Sigmoid colon (tissue), 7 donors: ENCODE results near the gene DNAJC5. TPM values are rescaled to one million over a fixed set of nuclear protein-coding genes. Genes with fewer than 3 reads are reported as not detected.
"Not testable (repeated sequence)": the region's sequence is repeated elsewhere in the genome, so short reads cannot be mapped to it uniquely, and the experiment has no call there.

Experiments
- DNase-seq: peaks from one replicate; pipeline ENCODE4 v3.0.0-alpha.2; 2019
- H3K27ac ChIP-seq, 4 donors: fragments of 200-600 bp; sonication (generic); one replicate each; pipeline ENCODE4 v1.5.1; 2016 to 2019; ENCODE audit warnings: mild to moderate bottlenecking in 1 of 4
- H3K27me3 ChIP-seq, 3 donors: fragments of 200-600 bp; sonication (generic); one replicate each; pipeline ENCODE4 v1.5.1; 2019; ENCODE audit warnings: mild to moderate bottlenecking in 1 of 3
- H3K36me3 ChIP-seq, 4 donors: fragments of 200-600 bp; sonication (generic); one replicate each; pipeline ENCODE4 v1.5.1; 2016 to 2019
- H3K4me1 ChIP-seq, 4 donors: fragments of 200-600 bp; sonication (generic); one replicate each; pipeline ENCODE4 v1.5.1; 2017 to 2019
- H3K4me3 ChIP-seq, 4 donors: fragments of 200-600 bp; sonication (generic); one replicate each; pipeline ENCODE4 v1.5.1; 2017 to 2019; ENCODE audit warnings: mild to moderate bottlenecking in 2 of 4, moderate library complexity in 1 of 4
- H3K9me3 ChIP-seq, 4 donors: fragments of 200-600 bp in 3 of 4; sonication (generic) in 3 of 4; one replicate each; pipeline versions ENCODE4 v1.5.1 to v1.6.1; 2013 to 2019
- EP300 ChIP-seq, 4 donors: sonication (generic); formaldehyde crosslinking; IDR thresholded peaks; one replicate each; pipeline ENCODE4 v1.6.1; 2017; ENCODE audit warnings: antibody characterized with exemption in 4 of 4
- POLR2A ChIP-seq, 2 donors: fragments of 450-650 bp; IDR thresholded peaks; one replicate each; pipeline ENCODE4 v1.6.1; 2016; ENCODE audit warnings: antibody characterized with exemption in 2 of 2, mild to moderate bottlenecking in 2 of 2, moderate library complexity in 2 of 2
- POLR2AphosphoS5 ChIP-seq, 4 donors: sonication (generic); formaldehyde crosslinking; IDR thresholded peaks; one replicate each; pipeline ENCODE4 v1.6.1; 2017; ENCODE audit warnings: antibody characterized with exemption in 4 of 4
- WGBS, 2 donors: extraction: QIAGEN DNeasy Blood & Tissue Kit; methylation state at CpG; one replicate each; pipeline ENCODE4 v1.1.7; 2013; 5-methylcytosine and 5-hydroxymethylcytosine counted together
- intact Hi-C: fragments of 100-400 bp; cut with DNase I; formaldehyde crosslinking; loops from one replicate; pipeline ENCODE4 v1.15.1; 2023
- polyA plus RNA-seq, 3 donors: library from polyadenylated mRNA; stranded (reverse); fragments of 200-250 nt; gene quantifications; one replicate each; pipeline ENCODE4 v1.2.3, GENCODE V29; 2013
- total RNA-seq, 4 donors: library from RNA; depleted of rRNA; stranded (reverse); fragments of >200 nt; gene quantifications; one replicate each; pipeline ENCODE4 v1.1.0, GENCODE V29; 2016
- TF ChIP-seq, protein P1 (sequence below), 4 experiments: fragments of 450-650 bp in 3 of 4; fragments of 200-600 bp in 1 of 4; IDR thresholded peaks; one replicate each; pipeline ENCODE4 v1.5.1; 2016 to 2019; ENCODE audit warnings: antibody characterized with exemption in 4 of 4, mild to moderate bottlenecking in 3 of 4, moderate library complexity in 2 of 4
- donor health status: healthy with polysubstance abuse.
- donor health status: Bipolar disorder and iron deficiency.
- donor health status: healthy.

DNAJC5 gene
- total and polyA plus RNA-seq, 7 donors = 21.6 to 62.8 (median 31.4) TPM

DNA sequence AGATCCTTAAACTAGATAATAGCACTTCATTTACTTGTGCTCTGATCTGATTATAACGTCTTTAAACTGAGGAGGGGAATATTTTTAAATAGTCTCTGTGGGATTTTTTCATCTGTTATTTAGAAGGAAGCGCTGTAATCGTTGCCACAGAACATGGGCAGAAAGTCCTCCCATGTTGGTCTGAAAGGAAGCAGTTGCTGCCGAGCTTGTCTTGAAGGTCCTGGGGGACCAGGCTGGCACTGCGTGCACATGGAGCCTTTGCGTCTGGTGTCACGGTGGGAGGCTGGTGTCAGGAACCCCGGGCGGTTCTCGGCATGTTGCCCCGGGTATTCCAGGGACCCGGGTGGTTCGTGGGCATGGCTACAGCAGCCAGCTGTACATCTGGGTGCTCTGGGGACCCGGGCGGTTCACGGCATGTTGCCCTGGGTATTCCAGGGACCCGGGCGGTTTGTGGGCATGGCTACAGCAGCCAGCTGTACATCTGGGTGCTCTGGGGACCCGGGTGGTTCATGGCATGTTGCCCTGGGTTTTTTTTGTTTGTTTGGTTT is 18.4 kb upstream of the DNAJC5 start:
- Histone ChIP-seq H3K9me3 (no peaks in the 10 kb centered on the region), H3K27me3 (no peaks in the 10 kb centered on the region), H3K4me3 (no peak overlapping the region), H3K4me1 (no peaks in the 10 kb centered on the region), H3K27ac (no peak overlapping the region), H3K36me3 (peaks cover 19 to 86% (median 43%) of the 10 kb centered on the region in 4 donors)
- DNase-seq = no peak
- no peak for TF ChIP-seq POLR2A (IDR thresholded peaks at IDR 0.05)
- no peak for TF ChIP-seq EP300 (IDR thresholded peaks at IDR 0.05)
- TF ChIP-seq, protein P1, sequence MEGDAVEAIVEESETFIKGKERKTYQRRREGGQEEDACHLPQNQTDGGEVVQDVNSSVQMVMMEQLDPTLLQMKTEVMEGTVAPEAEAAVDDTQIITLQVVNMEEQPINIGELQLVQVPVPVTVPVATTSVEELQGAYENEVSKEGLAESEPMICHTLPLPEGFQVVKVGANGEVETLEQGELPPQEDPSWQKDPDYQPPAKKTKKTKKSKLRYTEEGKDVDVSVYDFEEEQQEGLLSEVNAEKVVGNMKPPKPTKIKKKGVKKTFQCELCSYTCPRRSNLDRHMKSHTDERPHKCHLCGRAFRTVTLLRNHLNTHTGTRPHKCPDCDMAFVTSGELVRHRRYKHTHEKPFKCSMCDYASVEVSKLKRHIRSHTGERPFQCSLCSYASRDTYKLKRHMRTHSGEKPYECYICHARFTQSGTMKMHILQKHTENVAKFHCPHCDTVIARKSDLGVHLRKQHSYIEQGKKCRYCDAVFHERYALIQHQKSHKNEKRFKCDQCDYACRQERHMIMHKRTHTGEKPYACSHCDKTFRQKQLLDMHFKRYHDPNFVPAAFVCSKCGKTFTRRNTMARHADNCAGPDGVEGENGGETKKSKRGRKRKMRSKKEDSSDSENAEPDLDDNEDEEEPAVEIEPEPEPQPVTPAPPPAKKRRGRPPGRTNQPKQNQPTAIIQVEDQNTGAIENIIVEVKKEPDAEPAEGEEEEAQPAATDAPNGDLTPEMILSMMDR (IDR thresholded peaks at IDR 0.05) = no peak
- TF ChIP-seq POLR2AphosphoS5 (IDR thresholded peaks at IDR 0.05) = no peak
- WGBS, 2 donors = 90 to 93% methylated on average over 19 of the region's 19 CpGs
- intact Hi-C loops = no loop called here

DNA sequence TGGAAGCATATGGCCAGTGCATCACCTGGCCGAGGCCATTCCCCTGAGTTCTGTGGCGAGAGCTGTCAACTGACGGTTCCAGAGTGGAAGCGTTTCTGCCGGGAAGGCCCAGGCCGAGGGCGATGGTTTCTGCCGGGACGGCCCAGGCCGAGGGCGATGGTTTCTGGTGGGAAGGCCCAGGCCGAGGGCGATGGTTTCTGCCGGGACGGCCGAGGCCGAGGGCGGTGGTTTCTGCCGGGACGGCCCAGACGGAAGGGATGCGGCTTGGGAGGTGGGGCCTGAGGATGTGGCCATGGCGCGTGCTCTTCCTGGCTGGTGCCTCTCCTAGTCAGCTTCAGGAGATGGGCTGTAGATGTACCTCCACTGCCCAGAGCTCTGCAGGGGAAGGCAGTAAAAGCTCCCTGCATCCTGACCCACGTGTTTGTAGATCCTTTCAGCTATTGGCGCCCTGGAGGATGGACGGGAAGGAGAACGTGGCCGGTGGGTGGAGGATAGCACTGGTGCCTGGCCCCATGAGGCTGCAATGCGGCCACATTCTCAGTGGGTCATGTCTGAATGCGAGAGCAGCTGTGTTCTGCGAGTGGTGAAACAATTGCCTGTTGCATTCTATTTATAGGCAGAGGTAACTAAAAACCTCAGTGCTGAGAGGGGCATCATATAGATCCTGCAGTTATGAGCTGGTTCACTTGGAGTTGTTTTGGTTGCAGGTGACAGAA is 17.0 kb upstream of the DNAJC5 start:
- intact Hi-C loops = no loop called here
- no peak for TF ChIP-seq EP300 (IDR thresholded peaks at IDR 0.05)
- TF ChIP-seq, protein P1 (IDR thresholded peaks at IDR 0.05) = no peak
- no peak for TF ChIP-seq POLR2AphosphoS5 (IDR thresholded peaks at IDR 0.05)
- TF ChIP-seq POLR2A (IDR thresholded peaks at IDR 0.05) = no peak
- H3K4me3 ChIP-seq = no peak overlapping the region
- H3K4me1 ChIP-seq = no peaks in the 10 kb centered on the region
- H3K27me3 ChIP-seq = no peaks in the 10 kb centered on the region
- no peak for DNase-seq
- H3K27ac ChIP-seq = no peak overlapping the region
- peaks cover 24 to 82% (median 46%) of the 10 kb centered on the region in 4 donors for H3K36me3 ChIP-seq
- H3K9me3 ChIP-seq = no peaks in the 10 kb centered on the region
- WGBS, 2 donors = 93 to 94% methylated on average over 32 of the region's 32 CpGs

DNA sequence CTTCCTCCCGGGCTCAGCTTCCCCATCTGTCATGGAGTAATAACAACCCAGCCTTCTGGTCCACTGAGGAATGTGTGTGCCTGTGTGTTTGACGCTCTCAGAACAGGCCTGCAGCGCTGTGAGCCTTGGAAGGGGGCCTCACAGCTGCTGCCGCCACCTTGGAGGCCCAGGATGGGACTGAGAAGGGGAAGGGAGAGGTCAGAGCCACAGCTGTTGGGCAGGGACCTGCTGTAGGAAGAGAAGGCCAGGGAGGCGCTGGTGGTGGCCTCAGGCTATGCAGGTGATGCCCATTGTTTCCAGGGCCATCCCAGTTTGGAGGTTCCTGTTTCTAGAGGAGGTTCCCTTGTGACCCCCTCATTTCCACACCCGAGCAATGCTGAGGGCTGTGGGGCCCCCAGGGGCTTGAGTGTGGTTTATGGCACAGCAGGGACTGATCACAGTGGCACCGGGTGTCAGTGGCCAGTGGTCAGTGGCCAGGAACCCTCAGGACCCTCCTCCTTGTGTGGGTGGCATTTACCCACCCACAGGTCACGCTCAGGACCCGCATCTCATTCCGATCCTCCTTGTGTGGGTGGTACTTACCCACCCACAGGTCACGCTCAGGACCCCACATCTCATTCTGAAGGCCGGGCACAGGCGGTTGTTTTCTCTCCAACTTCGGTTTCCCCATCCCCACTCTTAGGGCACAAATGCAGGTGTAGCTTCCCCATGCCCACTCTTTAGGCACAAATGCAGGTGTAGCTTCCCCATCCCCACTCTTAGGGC is 15.8 kb upstream of the DNAJC5 start:
- no peak overlapping the region for H3K27ac ChIP-seq
- H3K27me3 ChIP-seq = no peaks in the 10 kb centered on the region
- H3K9me3 ChIP-seq = no peaks in the 10 kb centered on the region
- DNase-seq = no peak
- no peak overlapping the region for H3K4me3 ChIP-seq
- 93 to 96% methylated on average over 14 of the region's 14 CpGs for WGBS, 2 donors
- peaks cover 23 to 82% (median 47%) of the 10 kb centered on the region in 4 donors for H3K36me3 ChIP-seq
- H3K4me1 ChIP-seq = no peaks in the 10 kb centered on the region
- intact Hi-C loops = no loop called here
- TF ChIP-seq EP300 (IDR thresholded peaks at IDR 0.05) (no peak), POLR2A (IDR thresholded peaks at IDR 0.05) (no peak), POLR2AphosphoS5 (IDR thresholded peaks at IDR 0.05) (no peak)
- TF ChIP-seq, protein P1 (IDR thresholded peaks at IDR 0.05) = no peak

DNA sequence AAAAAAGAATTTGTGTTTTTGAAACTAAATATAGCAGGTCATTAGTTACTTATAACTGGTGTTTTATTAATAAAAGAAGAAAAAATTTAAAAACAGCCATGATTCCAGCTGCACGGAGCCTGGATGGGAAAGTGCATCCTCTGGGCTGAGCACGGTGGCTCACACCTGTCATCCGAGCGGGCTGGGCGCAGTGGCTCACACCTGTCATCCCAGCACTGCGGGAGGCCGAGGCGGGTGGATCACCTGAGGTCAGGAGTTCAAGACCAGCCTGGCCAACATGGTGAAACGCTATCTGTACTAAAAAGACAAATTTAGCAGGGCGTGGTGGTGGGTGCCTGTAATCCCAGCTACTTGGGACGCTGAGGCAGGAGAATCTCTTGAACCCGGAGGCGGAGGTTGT is 14.0 kb upstream of the DNAJC5 start:
- H3K4me3 ChIP-seq, H3K27ac ChIP-seq, H3K4me1 ChIP-seq, DNase-seq, intact Hi-C loops, H3K9me3 ChIP-seq, H3K27me3 ChIP-seq: not testable (repeated sequence)
- 95 to 96% methylated on average over 13 of the region's 13 CpGs for WGBS, 2 donors
- H3K36me3 ChIP-seq = peaks cover 17 to 82% (median 43%) of the 10 kb centered on the region in 4 donors
